Uterus (tissue), 2 donors: ENCODE data around the gene CPPED1.

ENCODE experiments used
- POLR2A ChIP-seq, 2 donors: fragments of 450-650 bp; IDR thresholded peaks; one replicate each; pipeline ENCODE4 v1.6.1; 2016; ENCODE audit warnings: antibody characterized with exemption in 2 of 2, mild to moderate bottlenecking in 1 of 2, moderate library complexity in 1 of 2
- TF ChIP-seq, protein P1 (sequence below), 4 experiments: fragments of 200-600 bp in 2 of 4; fragments of 450-650 bp in 2 of 4; sonication (generic) in 2 of 4; IDR thresholded peaks; one replicate each; pipeline ENCODE4 v1.5.1; 2016 to 2019; ENCODE audit warnings: antibody characterized with exemption in 4 of 4, mild to moderate bottlenecking in 2 of 4, moderate library complexity in 1 of 4

DNA sequence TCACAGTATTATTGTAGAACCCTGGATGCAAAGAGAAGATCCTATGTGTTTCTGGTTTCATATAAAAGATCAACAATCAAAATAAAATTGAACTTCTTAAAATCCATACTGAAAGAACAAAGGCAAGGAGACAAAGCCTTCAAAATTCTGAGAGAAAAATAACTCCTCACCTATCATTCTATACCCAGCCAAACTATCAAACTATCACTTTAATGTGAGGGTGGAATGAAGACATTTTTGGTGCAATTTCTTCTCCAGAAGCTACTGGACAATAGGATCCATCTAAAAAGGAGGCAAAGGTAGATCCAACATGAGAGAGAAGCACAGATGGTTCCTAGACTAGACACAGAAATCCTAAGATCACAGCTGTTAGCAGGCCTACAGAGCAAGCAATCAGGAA lies 71.1 kb downstream of the CPPED1 start:
- TF ChIP-seq, protein P1, sequence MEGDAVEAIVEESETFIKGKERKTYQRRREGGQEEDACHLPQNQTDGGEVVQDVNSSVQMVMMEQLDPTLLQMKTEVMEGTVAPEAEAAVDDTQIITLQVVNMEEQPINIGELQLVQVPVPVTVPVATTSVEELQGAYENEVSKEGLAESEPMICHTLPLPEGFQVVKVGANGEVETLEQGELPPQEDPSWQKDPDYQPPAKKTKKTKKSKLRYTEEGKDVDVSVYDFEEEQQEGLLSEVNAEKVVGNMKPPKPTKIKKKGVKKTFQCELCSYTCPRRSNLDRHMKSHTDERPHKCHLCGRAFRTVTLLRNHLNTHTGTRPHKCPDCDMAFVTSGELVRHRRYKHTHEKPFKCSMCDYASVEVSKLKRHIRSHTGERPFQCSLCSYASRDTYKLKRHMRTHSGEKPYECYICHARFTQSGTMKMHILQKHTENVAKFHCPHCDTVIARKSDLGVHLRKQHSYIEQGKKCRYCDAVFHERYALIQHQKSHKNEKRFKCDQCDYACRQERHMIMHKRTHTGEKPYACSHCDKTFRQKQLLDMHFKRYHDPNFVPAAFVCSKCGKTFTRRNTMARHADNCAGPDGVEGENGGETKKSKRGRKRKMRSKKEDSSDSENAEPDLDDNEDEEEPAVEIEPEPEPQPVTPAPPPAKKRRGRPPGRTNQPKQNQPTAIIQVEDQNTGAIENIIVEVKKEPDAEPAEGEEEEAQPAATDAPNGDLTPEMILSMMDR (IDR thresholded peaks at IDR 0.05) = no peak
- no peak for TF ChIP-seq POLR2A (IDR thresholded peaks at IDR 0.05)
